ENCODE data around the gene MAP2K4.

MAP2K4 gene

DNA sequence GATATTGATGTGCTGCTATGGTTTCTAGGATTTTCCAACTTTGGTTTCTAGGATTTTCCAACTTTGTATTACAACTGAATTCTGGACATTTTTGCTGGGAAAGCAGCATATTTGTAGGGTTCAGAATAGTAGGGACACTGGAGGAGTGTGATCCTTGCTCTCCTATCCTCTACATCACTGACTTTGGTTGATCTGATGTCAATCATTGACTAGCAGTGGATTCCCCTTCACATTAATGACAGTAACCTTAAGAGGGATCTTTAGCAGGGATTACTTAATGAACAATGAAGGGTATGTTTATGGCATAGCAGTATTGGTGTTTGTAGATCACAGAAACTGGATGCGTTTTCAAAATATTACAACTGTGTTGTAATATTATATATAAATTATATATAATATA, 67.4 kb downstream of the MAP2K4 start:
- DNase-seq (ENCODE audit: low read depth, low spot score), result no peak

DNA sequence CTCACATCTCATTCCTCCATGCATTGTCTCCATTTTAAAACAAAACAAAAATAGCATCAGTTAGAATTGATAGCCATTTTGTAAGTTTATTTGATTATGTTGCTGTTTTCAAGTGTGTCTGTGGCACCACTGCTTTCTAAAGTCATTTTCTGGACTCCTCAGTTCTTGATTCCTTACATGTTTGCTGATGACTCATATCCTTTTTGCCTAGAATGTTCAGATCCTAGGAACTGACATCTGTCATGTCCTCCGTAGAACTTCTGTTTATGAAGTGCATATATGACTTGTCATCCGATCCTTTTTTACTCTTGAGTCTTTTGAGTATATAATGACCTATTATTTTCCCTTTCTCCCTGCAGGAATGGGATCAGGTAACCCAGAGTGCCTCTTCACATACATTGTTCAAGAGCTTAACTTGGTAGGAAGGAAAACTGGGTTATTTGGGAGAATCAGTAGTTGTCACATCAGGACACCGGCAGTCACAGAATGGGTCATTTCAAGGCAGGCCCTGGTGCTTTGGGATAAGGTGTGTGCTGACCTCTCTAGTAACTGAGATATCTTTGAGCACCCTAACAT, 69.2 kb downstream of the MAP2K4 start:
- DNase-seq (ENCODE audit: low read depth, low spot score), result no peak

- DNase-seq (ENCODE audit: low read depth, low spot score), result no peak
Measured at GRCh38 chr17:12094336-12094735, 73.7 kb downstream of the MAP2K4 start.

DNA sequence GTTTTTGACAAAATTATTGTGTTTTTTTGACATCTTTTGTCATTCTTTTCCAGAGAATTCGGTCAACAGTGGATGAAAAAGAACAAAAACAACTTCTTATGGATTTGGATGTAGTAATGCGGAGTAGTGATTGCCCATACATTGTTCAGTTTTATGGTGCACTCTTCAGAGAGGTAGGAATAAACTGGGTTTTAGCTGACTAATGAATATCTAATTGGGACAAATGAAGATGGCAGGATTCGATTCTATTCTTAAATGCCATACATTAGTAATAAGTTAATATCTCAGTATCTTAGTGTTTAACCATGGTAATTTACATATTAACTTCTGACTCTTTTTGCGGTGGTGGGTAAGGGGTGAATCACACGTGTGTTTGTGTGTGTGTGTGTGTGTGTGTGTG, 74.8 kb downstream of the MAP2K4 start:
- no peak for DNase-seq (ENCODE audit: low read depth, low spot score)

DNA sequence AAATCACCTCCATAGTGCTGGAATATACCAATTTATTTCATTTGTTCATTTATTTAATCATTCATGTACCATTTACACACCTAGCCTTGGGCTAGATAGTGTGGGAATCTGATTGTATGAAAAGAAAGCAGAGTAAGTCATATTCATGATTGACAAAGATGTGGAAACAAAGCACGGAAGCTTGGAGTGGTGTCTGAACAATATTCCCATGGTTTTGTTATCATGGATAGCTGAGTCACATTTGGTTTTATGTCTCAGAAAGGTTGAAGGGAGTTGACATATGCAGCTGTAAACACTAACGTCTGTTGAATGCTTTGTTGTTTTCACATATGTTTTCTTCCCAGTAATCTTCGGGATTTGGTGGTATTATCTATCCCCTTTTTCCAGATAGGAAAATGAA, 76.6 kb downstream of the MAP2K4 start:
- DNase-seq (ENCODE audit: low read depth, low spot score), result no peak

DNA sequence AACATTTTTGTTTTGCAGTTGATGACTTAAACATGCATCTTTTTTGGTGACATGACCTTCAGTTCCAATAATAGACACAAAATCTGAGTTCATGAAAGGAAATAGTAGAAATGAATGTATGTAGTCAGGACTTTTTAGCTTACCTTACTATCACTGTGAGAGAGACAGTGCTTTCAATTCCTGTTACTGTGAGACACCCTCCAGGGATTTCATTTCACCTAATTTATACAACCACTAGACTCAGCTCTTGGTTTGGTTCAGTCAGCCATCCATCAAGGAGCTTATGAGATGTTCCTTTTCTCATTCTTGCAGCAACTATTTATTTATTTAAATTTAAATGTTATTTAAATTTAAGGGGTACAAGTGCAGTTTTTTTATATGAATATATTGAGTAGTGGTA, 77.9 kb downstream of the MAP2K4 start:
- no peak for DNase-seq (ENCODE audit: low read depth, low spot score)

DNA sequence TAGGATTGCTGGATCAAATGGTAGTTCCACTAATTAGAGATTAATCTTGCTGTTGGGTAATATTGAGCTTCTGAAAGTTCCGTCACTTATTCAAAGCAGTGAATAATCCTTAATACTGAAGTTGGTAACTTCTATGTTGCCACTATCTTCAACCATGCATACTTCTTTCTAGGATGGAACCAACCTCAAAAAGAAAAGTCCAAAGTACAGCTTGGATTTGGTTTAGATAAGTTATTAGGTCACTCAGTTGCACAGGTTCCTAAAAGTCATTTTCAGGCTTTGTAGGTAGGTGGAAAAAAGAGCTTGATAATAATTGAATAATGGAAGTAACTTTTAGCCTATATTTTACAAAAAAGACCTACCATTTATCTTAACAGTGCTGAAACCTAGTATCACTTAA, 78.7 kb downstream of the MAP2K4 start:
- no peak for DNase-seq (ENCODE audit: low read depth, low spot score)

- no peak for DNase-seq (ENCODE audit: low read depth, low spot score)
Measured at GRCh38 chr17:12104831-12105230, 84.2 kb downstream of the MAP2K4 start.

DNA sequence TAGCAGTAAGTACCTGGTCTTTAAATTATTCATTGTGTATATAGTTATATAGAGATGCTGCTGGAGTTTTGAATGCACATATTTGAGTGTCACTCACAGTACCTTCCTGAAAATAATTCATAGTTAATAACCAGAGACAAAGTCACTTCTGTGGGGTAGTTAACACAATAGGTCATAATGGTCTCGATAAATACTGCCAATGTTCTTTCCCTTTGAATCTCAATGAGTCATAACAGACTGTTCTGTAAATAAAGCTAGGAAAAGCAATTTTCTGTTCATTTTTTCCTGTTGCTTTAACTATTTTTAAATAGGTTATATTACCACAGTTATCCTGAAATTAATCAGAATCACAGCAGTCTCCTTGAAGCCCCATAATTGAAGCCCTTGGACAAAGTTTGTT, 87.2 kb downstream of the MAP2K4 start:
- DNase-seq (ENCODE audit: low read depth, low spot score), result no peak

DNA sequence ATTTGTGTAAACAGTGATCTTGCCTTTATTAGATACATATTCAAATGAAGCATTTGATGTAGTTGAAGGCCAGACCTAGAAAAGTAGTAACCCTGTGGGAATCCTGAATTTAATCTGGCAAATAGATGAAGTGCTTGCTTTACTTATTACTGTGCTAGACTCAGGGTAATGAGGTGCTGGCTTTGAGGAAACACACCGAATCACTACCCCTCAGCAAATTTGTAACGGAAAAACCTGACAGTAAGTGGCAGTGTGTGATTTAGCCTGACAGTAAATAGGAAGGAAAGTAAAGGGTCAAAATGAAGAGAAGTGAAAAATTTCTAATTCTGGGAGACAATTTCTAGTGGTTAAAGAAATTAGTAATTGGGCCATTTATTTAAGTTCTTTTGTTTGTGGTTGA, 90.2 kb downstream of the MAP2K4 start:
- DNase-seq (ENCODE audit: low read depth, low spot score), result no peak

GRCh38 chr17:12113156-12113555, 92.5 kb downstream of the MAP2K4 start:
- no peak for DNase-seq (ENCODE audit: low read depth, low spot score)

DNA sequence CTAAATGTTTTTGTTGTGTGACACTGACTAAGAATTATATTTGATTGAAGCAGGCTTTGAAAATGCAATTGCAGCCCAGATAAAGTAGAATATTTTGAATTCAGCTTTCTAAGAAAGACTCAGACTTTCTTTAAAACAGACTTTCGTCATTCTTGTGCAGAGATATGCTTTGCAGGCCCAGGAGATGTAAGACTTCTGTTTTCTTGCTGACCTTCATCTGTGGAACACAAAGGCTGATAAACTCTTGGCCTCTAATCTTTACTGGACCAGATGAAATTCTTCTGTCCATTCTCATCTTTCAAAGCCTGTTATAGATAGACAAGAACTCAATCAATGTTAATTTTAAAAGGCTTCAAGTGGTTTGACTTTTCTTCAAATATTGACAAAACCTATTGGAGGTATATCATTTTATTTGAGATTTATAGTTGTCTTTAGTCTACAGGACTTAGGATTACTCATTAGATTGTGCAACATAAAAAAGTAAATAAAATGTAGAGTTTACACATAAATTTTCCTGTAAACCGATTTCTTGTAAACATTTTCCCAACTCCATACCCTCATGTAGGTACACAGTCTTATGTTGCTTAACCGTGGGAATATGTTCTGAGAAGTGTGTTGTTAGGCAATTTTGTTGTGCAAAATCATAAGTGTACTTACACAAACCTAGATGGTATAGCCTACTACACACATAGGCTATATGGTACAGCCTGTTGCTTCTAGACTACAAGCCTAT, 94.2 kb downstream of the MAP2K4 start:
- no peak for DNase-seq (ENCODE audit: low read depth, low spot score)

- DNase-seq (ENCODE audit: low read depth, low spot score), result no peak
Measured at GRCh38 chr17:12116143-12116542, 95.5 kb downstream of the MAP2K4 start.

GRCh38 chr17:12118617-12119016, 97.9 kb downstream of the MAP2K4 start:
- DNase-seq (ENCODE audit: low read depth, low spot score), result no peak

DNA sequence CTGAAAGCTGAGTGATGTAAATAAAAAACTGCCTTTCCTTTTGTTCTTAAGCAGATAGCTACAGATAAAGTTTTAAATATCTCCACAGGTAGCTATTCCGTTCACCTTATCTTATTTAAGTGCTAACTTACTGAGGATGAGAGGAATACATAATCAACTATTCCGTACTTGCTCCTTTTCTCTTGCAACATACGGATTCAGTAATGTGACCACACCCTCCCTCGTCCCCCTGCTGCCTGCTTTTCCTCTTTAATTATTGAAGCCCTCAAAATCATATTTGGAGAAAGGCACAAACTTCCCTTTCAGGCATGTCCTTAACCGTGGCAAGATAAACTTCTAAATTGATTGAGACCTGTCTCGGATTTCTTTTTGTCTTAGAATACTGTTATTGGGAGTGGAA, 101.4 kb downstream of the MAP2K4 start:
- DNase-seq (ENCODE audit: low read depth, low spot score), result no peak

GRCh38 chr17:12127177-12127576, 106.5 kb downstream of the MAP2K4 start:
- no peak for DNase-seq (ENCODE audit: low read depth, low spot score)

DNA sequence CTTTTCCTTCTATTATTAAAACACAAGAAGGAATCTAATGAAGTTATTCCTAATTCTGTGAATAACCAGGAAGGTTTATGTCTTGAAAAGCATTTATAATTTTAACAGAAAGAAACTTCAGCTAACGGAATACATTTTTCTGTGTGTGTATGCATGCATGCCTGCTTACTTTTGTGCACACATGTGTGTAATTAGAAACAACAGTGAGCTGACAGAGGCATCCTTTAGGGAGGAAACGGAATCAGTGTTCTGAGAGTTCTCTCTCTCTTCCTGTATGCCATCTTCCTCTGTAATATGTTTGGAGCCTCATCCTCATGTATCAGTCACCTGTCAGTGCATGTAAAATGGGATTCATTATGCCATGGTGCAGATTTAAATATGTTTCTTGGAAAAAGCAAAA, 107.0 kb downstream of the MAP2K4 start:
- no peak for DNase-seq (ENCODE audit: low read depth, low spot score)

- no peak for DNase-seq (ENCODE audit: low read depth, low spot score)
Measured at GRCh38 chr17:12128946-12129345, 108.3 kb downstream of the MAP2K4 start.

GRCh38 chr17:12133183-12133582, 112.5 kb downstream of the MAP2K4 start:
- no peak for DNase-seq (ENCODE audit: low read depth, low spot score)

DNA sequence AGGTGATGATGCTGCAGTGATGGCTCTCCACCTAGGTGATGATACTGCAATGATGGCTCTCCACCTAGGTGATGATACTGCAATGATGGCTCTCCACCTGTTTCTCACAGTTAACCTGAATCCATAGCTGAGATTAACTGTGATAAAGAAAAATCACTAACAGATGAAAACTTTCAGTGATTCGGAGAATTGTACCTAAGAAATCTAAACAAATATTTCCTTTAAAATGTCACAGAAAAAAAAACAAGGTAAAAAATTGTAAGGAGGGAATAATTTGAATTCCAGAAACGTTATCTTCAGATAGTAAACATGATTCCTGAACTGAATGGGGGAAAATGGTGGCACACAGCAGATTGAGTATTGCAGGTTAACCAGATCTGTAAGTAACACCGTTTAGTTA, 113.4 kb downstream of the MAP2K4 start:
- no peak for DNase-seq (ENCODE audit: low read depth, low spot score)

DNA sequence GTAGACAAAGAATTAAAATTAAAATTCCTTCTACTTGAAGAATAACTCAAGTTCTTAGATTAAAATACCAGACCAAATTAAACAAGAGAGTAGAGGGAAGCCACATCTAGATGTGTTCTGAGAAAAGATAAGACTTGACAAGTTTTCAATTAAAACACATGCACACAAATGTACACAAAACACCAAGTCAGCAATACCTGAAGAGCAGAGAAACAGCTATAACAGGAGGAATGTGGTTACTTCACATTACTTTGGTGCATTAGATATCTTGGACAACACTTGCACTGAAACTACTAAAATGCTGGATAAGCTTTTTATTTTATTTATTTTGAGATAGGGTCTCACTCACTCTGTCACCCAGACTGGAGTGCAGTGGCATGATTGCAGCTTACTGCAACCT, 113.9 kb downstream of the MAP2K4 start:
- no peak for DNase-seq (ENCODE audit: low read depth, low spot score)

- no peak for DNase-seq (ENCODE audit: low read depth, low spot score)
Measured at GRCh38 chr17:12136243-12136642, 115.6 kb downstream of the MAP2K4 start.

- no peak for DNase-seq (ENCODE audit: low read depth, low spot score)
Measured at GRCh38 chr17:12136646-12137045, 116.0 kb downstream of the MAP2K4 start.

DNA sequence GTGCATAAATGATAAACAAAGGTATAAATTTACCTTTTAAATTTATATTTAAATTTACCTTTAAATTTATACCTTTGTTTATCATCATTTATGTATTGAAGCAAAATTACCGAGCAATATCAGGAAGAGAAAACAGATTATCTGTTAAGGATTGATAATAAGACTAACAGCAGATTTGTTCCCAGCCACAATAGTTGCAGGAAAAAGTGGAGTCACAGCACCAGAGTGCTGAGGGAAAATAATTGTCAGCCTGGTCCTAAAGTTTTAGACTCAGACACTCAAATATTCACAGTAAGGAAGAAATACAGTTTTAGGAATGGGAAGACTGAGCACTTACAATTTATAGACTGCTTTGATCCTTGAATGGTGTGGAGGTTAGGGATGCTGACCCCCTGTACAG, 117.2 kb downstream of the MAP2K4 start:
- DNase-seq (ENCODE audit: low read depth, low spot score), result no peak

Measured in activated CD4-positive, CD25-positive, alpha-beta regulatory T cell treated with anti-CD3 and anti-CD28 coated beads, Interleukin-2, amount 50 U/mL, for 16 hours (primary cell).